Activated CD8-positive, alpha-beta T cell treated with anti-CD3 and anti-CD28 coated beads for 36 hours (primary cell): ENCODE measurements around the gene RALY. TPM values are rescaled to one million over a fixed set of nuclear protein-coding genes. Genes with fewer than 3 reads are reported as not detected.

ENCODE experiments used
- ATAC-seq: fragments of 200-7000 bp; cut with Tn5 transposase; one replicate; pipeline ENCODE4 v1.10.0; 2021; ENCODE audit warnings: mild to moderate bottlenecking, moderate library complexity
- CTCF ChIA-PET: fragments of 350-600 bp; sonication (Branson Sonifier 250); formaldehyde crosslinking; loops from one replicate; lab custom pipeline; 2021; ENCODE audit warnings: antibody characterized with exemption; lab: Charles Lee
- POLR2A ChIA-PET: fragments of 350-600 bp; sonication (Branson Sonifier 250); formaldehyde crosslinking; loops from one replicate; lab custom pipeline; 2021; ENCODE audit warnings: antibody characterized with exemption; lab: Charles Lee
- DNase-seq: peaks from one replicate; pipeline ENCODE4 v3.0.0-alpha.2; 2020
- H3K27ac Mint-ChIP-seq: one replicate; pipeline ENCODE4 v1.8.0; 2021; ENCODE audit warnings: mild to moderate bottlenecking, mixed read lengths
- H3K27me3 Mint-ChIP-seq: one replicate; pipeline ENCODE4 v1.8.0; 2021; ENCODE audit warnings: mixed read lengths
- H3K36me3 Mint-ChIP-seq: one replicate; pipeline ENCODE4 v1.8.0; 2021; ENCODE audit warnings: low read depth, mixed read lengths
- H3K4me1 Mint-ChIP-seq: one replicate; pipeline ENCODE4 v1.8.0; 2021; ENCODE audit warnings: low read depth, mixed read lengths
- H3K4me3 Mint-ChIP-seq: one replicate; pipeline ENCODE4 v1.8.0; 2021; ENCODE audit warnings: mild to moderate bottlenecking, moderate library complexity, mixed read lengths
- H3K9me3 Mint-ChIP-seq: one replicate; pipeline ENCODE4 v1.8.0; 2021; ENCODE audit warnings: mixed read lengths
- CTCF ChIP-seq: fragments of 200-600 bp; IDR thresholded peaks from one replicate; pipeline ENCODE4 v1.8.0; 2022; ENCODE audit warnings: antibody characterized with exemption, mild to moderate bottlenecking
- intact Hi-C: fragments of 100-400 bp; cut with micrococcal nuclease; formaldehyde crosslinking; loops from one replicate; pipeline ENCODE4 v1.10.0; 2022
- total RNA-seq, 2 experiments: library from RNA; stranded (reverse); gene quantifications; one replicate each; pipeline ENCODE4 v1.2.3, GENCODE V29; 2021

Gene RALY
- total RNA-seq, 2 experiments from 2014 or later: 151 to 153 TPM

DNA sequence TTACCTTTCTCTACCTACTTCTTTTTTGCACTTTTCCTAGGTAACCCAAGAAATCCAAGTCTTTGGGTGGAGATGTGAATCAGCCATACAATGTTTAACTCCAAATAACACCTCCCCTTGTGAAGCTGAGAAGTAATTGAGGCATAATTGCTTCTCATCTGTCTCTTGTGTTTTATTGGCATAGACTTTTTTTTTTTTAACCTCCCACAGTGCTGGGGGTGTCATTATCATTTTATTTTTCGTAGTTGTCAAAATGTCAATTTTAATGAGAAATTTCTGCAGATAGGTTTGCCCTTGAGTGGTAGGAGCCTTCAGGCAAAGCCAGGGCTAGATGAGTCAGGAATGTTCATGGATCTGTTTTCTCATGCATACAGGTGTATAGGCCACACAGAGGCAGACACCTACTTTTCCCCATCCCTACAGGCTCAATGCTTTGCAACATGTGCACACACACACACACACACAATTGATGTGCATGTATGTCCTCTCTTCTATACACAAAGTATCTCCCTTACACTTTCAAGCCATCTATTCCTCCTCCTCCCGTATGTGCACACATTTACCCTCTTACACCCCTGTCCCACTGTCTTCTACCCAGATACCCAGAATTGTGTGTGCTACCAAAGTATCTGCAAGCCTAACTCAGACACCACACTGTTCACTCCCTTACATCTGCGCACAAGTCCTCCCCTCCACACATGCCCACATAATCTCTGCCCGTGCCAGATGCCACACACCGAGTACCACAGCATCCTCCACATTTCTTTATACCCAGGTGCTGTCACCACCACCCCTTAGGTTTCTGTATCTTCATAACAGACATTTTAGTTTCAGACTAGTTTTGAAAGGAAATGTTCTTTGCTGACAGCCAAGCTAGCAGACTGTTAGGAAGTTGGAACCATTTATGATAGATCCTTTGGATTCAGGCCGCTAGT is 22.0 kb downstream of the RALY start:
- ChIA-PET CTCF (interaction anchor here (1.2 to 2.1 kb wide), 2 partner anchors 16 to 33 kb away, joined by 3 to 5 read pairs; no protein-coding TSS in a partner anchor), POLR2A (no interaction called here)
- H3K4me3 Mint-ChIP-seq: no peak overlapping the region
- no peak for TF ChIP-seq CTCF
- DNase-seq (peak; percentile 12), ATAC-seq (peak; percentile 34)
- intact Hi-C loops: no loop called here
- no peaks in the 10 kb centered on the region for H3K27me3 Mint-ChIP-seq
- no peaks in the 10 kb centered on the region for H3K9me3 Mint-ChIP-seq
- peaks cover 7% of the 10 kb centered on the region for H3K36me3 Mint-ChIP-seq
- H3K27ac Mint-ChIP-seq: peak overlapping the region; percentile 4
- peaks cover 83% of the 10 kb centered on the region for H3K4me1 Mint-ChIP-seq

- H3K4me1 Mint-ChIP-seq: peaks cover 80% of the 10 kb centered on the region
- ChIA-PET CTCF (interaction anchor here (1.0 to 1.1 kb wide), 2 partner anchors 10 to 156 kb away, joined by 3 read pairs; no protein-coding TSS in a partner anchor), POLR2A (no interaction called here)
- ATAC-seq (no peak), DNase-seq (no peak)
- H3K36me3 Mint-ChIP-seq: peaks cover 9% of the 10 kb centered on the region
- H3K27me3 Mint-ChIP-seq: no peaks in the 10 kb centered on the region
- no peak overlapping the region for H3K4me3 Mint-ChIP-seq
- H3K9me3 Mint-ChIP-seq: no peaks in the 10 kb centered on the region
- H3K27ac Mint-ChIP-seq: no peak overlapping the region
- intact Hi-C loops: no loop called here
- no peak for TF ChIP-seq CTCF
Observed at GRCh38 chr20:34016736-34017135, 23.0 kb downstream of the RALY start.

DNA sequence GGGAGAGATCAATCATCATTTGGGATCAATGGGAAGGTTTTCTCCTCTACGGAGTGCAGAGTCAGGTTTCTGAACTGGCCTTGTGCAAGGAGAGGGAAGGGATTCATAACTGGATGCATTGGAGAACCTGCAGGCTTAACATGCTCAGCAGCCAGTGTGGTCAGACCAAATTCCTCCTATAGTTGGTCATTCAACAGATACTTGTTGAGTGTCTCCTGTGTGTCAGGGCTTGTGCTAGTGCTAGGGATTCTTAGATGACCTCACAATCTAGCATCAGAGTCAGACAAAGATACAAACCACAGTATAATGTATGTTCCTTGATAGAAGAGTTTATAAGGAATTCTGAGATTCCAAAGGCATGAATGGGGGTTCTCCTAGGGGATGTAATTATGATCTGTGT is 23.9 kb downstream of the RALY start:
- Mint-ChIP-seq H3K4me1 (peaks cover 81% of the 10 kb centered on the region), H3K27ac (no peak overlapping the region), H3K9me3 (no peaks in the 10 kb centered on the region), H3K36me3 (peaks cover 6% of the 10 kb centered on the region), H3K27me3 (no peaks in the 10 kb centered on the region), H3K4me3 (no peak overlapping the region)
- ChIA-PET CTCF (interaction anchor here (0.7 to 1.1 kb wide), 2 partner anchors 9 to 102 kb away, joined by 3 read pairs; no protein-coding TSS in a partner anchor), POLR2A (interaction anchor here (0.6 kb wide), 1 partner anchor 14 kb away, joined by 3 read pairs; no protein-coding TSS in a partner anchor)
- intact Hi-C loops: no loop called here
- ATAC-seq (no peak), DNase-seq (no peak)
- no peak for TF ChIP-seq CTCF

DNA sequence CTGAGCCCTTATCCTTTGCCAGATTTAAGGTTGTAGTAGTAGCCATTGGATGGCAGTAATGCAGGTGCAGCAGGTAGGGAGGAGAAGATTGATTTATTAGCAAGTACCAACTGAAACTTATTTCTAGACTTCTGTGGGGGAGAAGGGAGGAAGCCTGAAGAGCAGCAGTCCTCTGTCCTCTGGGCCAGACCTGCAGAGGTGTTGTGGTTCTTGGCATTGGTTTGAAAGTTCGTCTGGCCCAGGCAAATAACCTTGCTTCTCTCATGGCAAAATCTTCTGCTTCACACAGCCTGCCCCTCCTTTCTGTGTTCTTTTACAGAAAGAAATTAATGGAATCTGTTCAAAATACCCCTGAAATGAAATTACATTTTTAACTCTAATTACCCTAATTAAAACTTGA is 24.5 kb downstream of the RALY start:
- peaks cover 81% of the 10 kb centered on the region for H3K4me1 Mint-ChIP-seq
- no peak for ATAC-seq
- CTCF ChIA-PET: no interaction called here
- intact Hi-C loops: no loop called here
- H3K36me3 Mint-ChIP-seq: peaks cover 6% of the 10 kb centered on the region
- H3K9me3 Mint-ChIP-seq: no peaks in the 10 kb centered on the region
- no peak overlapping the region for H3K4me3 Mint-ChIP-seq
- TF ChIP-seq CTCF: no peak
- no peaks in the 10 kb centered on the region for H3K27me3 Mint-ChIP-seq
- POLR2A ChIA-PET: no interaction called here
- DNase-seq: no peak
- no peak overlapping the region for H3K27ac Mint-ChIP-seq
